ENCODE measurements around the gene IL1RN.

IL1RN gene

GRCh38 chr2:113129519-113130078, 2.2 kb downstream of the IL1RN start:
- DNase-seq, result no peak

GRCh38 chr2:113131352-113132185, 4.2 kb downstream of the IL1RN start:
- no peak for DNase-seq

GRCh38 chr2:113132414-113133021, 5.1 kb downstream of the IL1RN start:
- no peak for DNase-seq

GRCh38 chr2:113133704-113134598, 6.6 kb downstream of the IL1RN start:
- no peak for DNase-seq

GRCh38 chr2:113134717-113135116, 7.3 kb downstream of the IL1RN start:
- DNase-seq, result no peak

- no peak for DNase-seq
These were observed 7.9 kb downstream of the IL1RN start for GRCh38 chr2:113135317-113135716.

- DNase-seq, result peak; percentile 41 to 49
These were observed 9.7 kb downstream of the IL1RN start for GRCh38 chr2:113136828-113137775.

- DNase-seq, result no peak
These were observed 10.4 kb downstream of the IL1RN start for GRCh38 chr2:113137827-113138226.

- DNase-seq, result peak; percentile 75 to 82
These were observed 11.3 kb downstream of the IL1RN start for GRCh38 chr2:113138428-113139322.

GRCh38 chr2:113141451-113141850, 14.1 kb downstream of the IL1RN start:
- DNase-seq, result no peak

- DNase-seq, result no peak
These were observed 14.9 kb downstream of the IL1RN start for GRCh38 chr2:113142290-113142689.

- DNase-seq, result no peak
These were observed 16.9 kb downstream of the IL1RN start for GRCh38 chr2:113144259-113144658.

- DNase-seq, result no peak
These were observed 21.5 kb downstream of the IL1RN start for GRCh38 chr2:113148606-113149552.

GRCh38 chr2:113149553-113150257, 22.3 kb downstream of the IL1RN start:
- DNase-seq, result no peak

- DNase-seq, result no peak
These were observed 22.8 kb downstream of the IL1RN start for GRCh38 chr2:113150258-113150601.

GRCh38 chr2:113155331-113155730, 27.9 kb downstream of the IL1RN start:
- no peak for DNase-seq

GRCh38 chr2:113156278-113157117, 29.1 kb downstream of the IL1RN start:
- DNase-seq, result no peak
